HTERT RPE-1 (cell line): ENCODE results near the gene PTGES.
"Not testable (repeated sequence)": the region's sequence is repeated elsewhere in the genome, so short reads cannot be mapped to it uniquely, and the experiment has no call there.

ENCODE experiments used
- in situ Hi-C: fragments of 300-500 bp; cut with MboI; formaldehyde crosslinking; loops from 4 replicates; pipeline ENCODE4 v1.14.3; 2020; ENCODE audit warnings: low sequenced_read_pairs

PTGES gene

GRCh38 chr9:129773262-129774048 is 20.6 kb upstream of the PTGES start:
- in situ Hi-C loops, result no loop called here

GRCh38 chr9:129770741-129771140 is 17.9 kb upstream of the PTGES start:
- in situ Hi-C loops, result no loop called here

- in situ Hi-C loops, result no loop called here
These were observed 16.8 kb upstream of the PTGES start for GRCh38 chr9:129769669-129770068.

- in situ Hi-C loops, result no loop called here
These were observed 15.6 kb upstream of the PTGES start for GRCh38 chr9:129768486-129768885.

- in situ Hi-C loops, result no loop called here
These were observed 13.0 kb upstream of the PTGES start for GRCh38 chr9:129765764-129766317.

GRCh38 chr9:129762985-129763926 is 10.4 kb upstream of the PTGES start:
- in situ Hi-C loops, result no loop called here

- in situ Hi-C loops, result not testable (repeated sequence)
These were observed 9.6 kb upstream of the PTGES start for GRCh38 chr9:129762370-129762984.

GRCh38 chr9:129761901-129762369 is 9.1 kb upstream of the PTGES start:
- in situ Hi-C loops, result no loop called here

- in situ Hi-C loops, result no loop called here
These were observed 8.6 kb upstream of the PTGES start for GRCh38 chr9:129761293-129761900.

GRCh38 chr9:129760784-129761183 is 7.9 kb upstream of the PTGES start:
- in situ Hi-C loops, result not testable (repeated sequence)

- in situ Hi-C loops, result no loop called here
These were observed 7.1 kb upstream of the PTGES start for GRCh38 chr9:129759804-129760502.

- in situ Hi-C loops, result no loop called here
These were observed 6.5 kb upstream of the PTGES start for GRCh38 chr9:129759319-129759718.

GRCh38 chr9:129757045-129757444 is 4.2 kb upstream of the PTGES start:
- in situ Hi-C loops, result no loop called here

GRCh38 chr9:129756191-129756590 is 3.3 kb upstream of the PTGES start:
- in situ Hi-C loops, result no loop called here

- in situ Hi-C loops, result no loop called here
These were observed 2.3 kb upstream of the PTGES start for GRCh38 chr9:129755151-129755550.

GRCh38 chr9:129751841-129752801 is 721 bp downstream of the PTGES start:
- in situ Hi-C loops, result no loop called here

- in situ Hi-C loops, result no loop called here
These were observed 2.7 kb downstream of the PTGES start for GRCh38 chr9:129750013-129750638.

GRCh38 chr9:129749575-129749974 is 3.3 kb downstream of the PTGES start:
- in situ Hi-C loops, result no loop called here
